IPS-18a (cell line): ENCODE data around the gene SPTBN5.

Experiments
- H3K27ac ChIP-seq: one replicate; pipeline ENCODE4 v1.5.1; 2013; ENCODE audit warnings: low read length
- H3K27me3 ChIP-seq: one replicate; pipeline ENCODE4 v1.6.1; 2013; ENCODE audit warnings: mild to moderate bottlenecking, low read length; ENCODE audit not compliant: control insufficient read depth, insufficient read depth
- H3K36me3 ChIP-seq: one replicate; pipeline ENCODE4 v1.6.1; 2013; ENCODE audit warnings: low read depth, low read length; ENCODE audit not compliant: control insufficient read depth
- H3K4me1 ChIP-seq: one replicate; pipeline ENCODE4 v1.6.1; 2013; ENCODE audit warnings: low read depth, low read length; ENCODE audit not compliant: control insufficient read depth
- H3K4me3 ChIP-seq: one replicate; pipeline ENCODE4 v1.5.1; 2013; ENCODE audit warnings: low read length
- H3K9ac ChIP-seq: one replicate; pipeline ENCODE4 v1.6.1; 2013; ENCODE audit warnings: mild to moderate bottlenecking, low read length, moderate library complexity
- H3K9me3 ChIP-seq: one replicate; pipeline ENCODE4 v1.6.1; 2013; ENCODE audit warnings: low read depth, low read length; ENCODE audit not compliant: control insufficient read depth

Gene SPTBN5

DNA sequence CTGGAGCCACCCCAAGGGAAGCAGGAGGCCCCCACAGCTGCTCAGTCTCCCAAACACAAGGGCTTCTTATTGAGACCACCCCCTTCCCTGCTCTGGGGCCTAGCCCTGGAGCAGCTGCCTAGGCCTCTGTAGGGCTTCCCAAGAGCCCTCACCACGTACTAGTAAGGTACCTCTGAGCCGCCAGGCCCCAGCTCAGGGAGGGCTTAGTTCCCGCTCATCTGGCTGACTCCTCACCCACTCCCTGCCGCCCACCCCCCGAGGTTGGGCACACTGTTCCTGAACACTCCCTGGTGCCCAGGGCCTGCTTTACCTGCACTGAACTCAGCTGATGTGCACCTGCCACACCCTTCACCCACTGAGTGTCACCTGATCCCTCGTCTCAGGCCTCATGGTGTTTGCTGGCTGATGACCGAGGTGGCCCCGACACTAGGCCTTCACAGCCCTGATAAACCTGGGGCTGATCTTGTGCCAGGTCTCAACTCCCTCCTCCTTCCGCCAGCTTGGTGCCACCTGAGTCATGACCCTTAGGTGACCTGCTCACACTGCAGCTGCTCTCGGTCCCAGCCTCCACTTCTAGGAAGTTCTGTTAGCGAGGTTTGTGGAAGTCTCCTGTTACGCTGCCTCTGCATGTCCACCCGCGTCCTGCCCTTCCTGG, 18.0 kb upstream of the SPTBN5 start:
- H3K4me1 ChIP-seq, result no peaks in the 10 kb centered on the region
- no peak overlapping the region for H3K4me3 ChIP-seq
- H3K27me3 ChIP-seq, result no peaks in the 10 kb centered on the region
- H3K9ac ChIP-seq, result no peak overlapping the region
- H3K36me3 ChIP-seq, result peaks cover 15% of the 10 kb centered on the region
- no peaks in the 10 kb centered on the region for H3K9me3 ChIP-seq
- H3K27ac ChIP-seq, result no peak overlapping the region

DNA sequence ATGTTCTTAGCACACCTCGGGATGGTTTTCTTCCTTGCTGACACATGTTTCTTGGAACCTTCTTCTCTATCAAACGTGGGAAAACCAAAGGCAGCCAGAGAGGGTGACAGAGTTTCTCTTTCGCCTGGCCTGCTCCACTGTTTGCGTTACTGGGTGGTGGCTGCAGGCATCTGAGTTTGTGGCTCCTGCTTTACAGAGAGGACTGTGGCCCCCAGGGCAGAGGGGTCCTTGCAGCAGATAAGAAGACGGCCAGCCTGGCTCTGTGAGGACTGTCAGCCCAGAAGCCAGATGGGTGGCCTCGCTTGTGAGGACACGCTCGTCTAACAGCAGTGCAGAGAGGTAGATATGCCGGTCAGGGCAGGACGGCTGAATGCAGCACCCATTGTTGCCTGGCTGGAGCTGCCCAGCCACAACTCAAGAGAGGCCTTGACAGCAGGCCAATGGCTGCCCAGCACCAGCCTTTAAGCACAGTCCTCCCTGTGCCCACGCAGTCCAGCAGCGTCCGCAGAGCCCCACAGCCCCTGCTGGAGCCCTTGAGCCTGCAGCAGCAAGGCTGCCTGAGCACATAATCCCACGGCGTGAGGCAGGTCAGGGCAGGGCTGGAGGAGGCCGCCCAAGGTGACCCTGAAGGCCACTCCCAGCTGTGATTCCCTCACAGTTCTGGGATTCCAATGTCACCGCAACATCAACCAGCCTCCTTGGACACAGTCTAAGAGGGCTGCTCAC, 15.0 kb upstream of the SPTBN5 start:
- peaks cover 15% of the 10 kb centered on the region for H3K36me3 ChIP-seq
- no peak overlapping the region for H3K27ac ChIP-seq
- H3K9ac ChIP-seq, result no peak overlapping the region
- no peaks in the 10 kb centered on the region for H3K4me1 ChIP-seq
- H3K9me3 ChIP-seq, result no peaks in the 10 kb centered on the region
- H3K27me3 ChIP-seq, result no peaks in the 10 kb centered on the region
- no peak overlapping the region for H3K4me3 ChIP-seq

DNA sequence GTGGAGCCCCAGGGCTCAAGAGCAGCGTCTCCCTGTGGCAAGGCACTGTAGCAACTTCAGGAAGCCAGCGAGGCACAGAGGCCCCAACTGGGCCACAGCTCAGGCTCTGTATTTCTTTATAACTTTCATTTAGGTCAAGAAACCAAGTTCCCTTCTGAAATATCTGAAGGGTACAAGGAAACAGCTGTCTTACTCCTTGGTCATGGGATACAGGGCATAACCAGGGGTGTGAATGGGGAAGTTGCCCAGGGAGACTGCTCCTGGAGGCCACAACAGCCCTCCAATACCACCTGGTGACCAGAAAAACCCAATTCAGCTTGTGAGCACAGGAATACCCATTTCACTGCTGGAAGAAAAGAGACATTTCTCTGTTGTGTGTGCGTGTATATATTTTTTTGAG, 13.3 kb upstream of the SPTBN5 start:
- no peaks in the 10 kb centered on the region for H3K9me3 ChIP-seq
- H3K4me3 ChIP-seq, result no peak overlapping the region
- H3K9ac ChIP-seq, result no peak overlapping the region
- no peaks in the 10 kb centered on the region for H3K4me1 ChIP-seq
- peaks cover 17% of the 10 kb centered on the region for H3K36me3 ChIP-seq
- no peak overlapping the region for H3K27ac ChIP-seq
- no peaks in the 10 kb centered on the region for H3K27me3 ChIP-seq

DNA sequence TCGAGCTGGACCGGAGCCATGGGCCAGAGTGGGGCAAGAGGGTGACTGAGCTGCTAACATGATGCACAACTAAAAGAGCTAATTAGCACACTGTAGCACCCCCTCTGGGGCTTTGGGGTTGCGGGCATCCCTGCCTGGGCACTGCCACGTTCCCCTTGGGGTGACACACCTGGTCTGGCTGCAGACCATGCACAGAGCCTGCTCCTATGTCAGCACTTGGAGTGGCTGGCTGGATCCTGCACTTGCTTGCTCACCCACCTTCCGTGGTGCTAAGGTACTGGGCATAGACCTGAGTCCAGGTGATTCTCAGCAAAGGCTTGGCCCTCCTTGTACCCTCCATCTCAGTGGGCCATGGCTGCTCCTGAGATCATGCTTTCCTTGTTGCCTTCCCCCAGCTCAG, 12.8 kb upstream of the SPTBN5 start:
- Histone ChIP-seq H3K9me3 (no peaks in the 10 kb centered on the region), H3K4me1 (no peaks in the 10 kb centered on the region), H3K36me3 (peaks cover 17% of the 10 kb centered on the region), H3K9ac (no peak overlapping the region), H3K27me3 (no peaks in the 10 kb centered on the region), H3K4me3 (no peak overlapping the region), H3K27ac (no peak overlapping the region)

DNA sequence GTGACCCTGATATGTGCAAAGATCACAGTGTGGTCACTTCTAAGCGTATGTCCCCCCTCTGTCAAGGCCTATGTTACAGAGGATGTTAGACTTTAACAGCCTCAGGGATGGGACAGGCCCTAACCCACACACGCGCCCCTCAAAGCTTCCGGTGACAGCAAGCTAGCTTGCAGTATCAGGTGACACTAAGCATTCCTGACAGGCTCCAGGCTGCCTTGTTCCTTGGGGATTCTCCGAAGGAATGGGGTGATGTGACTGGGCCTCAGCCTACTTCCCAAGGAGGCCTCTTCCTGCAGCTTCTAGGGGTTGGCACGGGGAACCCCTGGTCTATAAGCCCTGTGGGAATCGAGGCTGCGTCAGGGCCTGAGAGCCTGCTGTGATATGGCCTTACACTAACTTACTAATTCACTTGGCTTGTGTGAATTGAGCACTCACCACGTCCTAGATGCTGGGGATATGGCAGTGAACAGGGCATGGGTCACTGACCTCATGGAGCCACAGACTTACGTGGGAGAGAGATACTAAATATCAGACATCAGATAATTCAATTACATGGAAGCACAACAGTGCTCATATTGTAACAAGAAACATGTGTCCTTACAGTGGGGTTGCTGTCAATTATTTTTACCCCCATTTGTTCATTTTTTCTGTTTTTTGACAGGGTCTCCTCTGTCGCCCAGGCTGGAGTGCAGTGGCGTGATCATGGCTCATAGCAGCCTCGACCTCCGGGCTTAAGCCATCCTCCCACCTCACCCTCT, 11.4 kb upstream of the SPTBN5 start:
- Histone ChIP-seq H3K9me3 (no peaks in the 10 kb centered on the region), H3K27me3 (no peaks in the 10 kb centered on the region), H3K36me3 (peaks cover 28% of the 10 kb centered on the region), H3K27ac (no peak overlapping the region), H3K9ac (no peak overlapping the region), H3K4me1 (no peaks in the 10 kb centered on the region), H3K4me3 (no peak overlapping the region)

DNA sequence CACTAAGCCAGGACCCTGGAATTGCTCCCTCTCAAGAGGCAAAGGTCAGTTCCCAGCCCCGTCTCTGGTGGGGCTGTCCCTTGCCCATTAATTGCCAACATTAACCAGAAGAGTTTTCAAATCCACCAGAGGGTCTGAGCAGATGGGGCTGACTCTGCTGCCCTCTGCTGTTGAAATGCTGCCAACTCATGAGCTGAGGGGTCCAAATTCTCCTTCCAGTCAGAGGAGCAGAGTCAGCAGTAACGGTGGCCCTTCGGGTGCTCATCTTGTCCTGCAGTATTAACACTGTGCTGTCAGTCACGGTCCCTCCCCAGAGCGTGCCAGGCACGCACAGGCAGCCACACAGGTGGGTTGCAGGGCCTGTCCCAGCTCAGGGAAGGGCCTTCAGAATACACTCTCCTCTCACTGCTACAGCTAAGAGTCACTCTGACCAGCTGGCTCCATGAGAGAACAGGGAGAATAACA, 10.7 kb upstream of the SPTBN5 start:
- no peaks in the 10 kb centered on the region for H3K27me3 ChIP-seq
- no peaks in the 10 kb centered on the region for H3K9me3 ChIP-seq
- H3K4me1 ChIP-seq, result no peaks in the 10 kb centered on the region
- H3K4me3 ChIP-seq, result no peak overlapping the region
- H3K9ac ChIP-seq, result no peak overlapping the region
- H3K36me3 ChIP-seq, result peaks cover 27% of the 10 kb centered on the region
- no peak overlapping the region for H3K27ac ChIP-seq

DNA sequence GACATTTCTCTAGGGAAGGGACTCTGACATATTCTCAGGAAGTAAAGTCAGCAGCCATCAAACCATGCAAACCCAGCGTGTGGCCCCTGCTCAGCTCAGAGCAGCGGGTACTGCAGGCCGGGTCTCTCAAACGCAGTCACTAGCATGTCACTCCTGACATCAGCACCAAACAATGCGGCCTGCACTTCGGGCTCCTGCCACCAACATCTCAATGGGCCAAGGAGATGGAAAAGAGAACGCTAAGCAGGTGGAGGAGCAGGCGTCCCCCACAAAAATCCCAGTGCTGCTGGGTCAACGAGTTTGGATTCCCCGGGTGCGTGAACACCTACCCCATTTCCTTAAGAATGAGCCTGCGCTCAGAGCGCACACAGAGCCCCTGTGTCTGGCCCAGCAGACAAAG, 9.9 kb upstream of the SPTBN5 start:
- no peak overlapping the region for H3K27ac ChIP-seq

DNA sequence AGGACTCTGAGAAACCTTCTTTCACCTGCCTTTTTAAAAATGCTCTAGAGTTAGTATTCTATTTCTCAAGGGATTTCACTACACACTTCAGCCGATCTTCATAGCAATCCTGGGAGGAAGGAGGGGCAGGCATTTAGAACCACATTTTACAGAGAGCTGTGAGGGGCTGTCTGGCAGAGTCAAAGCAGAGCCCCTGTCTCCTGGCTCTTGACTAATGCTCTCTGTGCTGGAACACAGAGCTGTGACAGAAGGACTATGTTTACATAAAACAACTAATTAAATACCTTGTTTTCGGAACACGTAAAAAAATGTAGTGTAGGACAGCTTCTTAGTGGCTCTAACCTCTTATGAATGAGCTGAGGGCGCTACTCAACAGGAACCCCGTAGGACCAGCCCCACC, 7.6 kb upstream of the SPTBN5 start:
- H3K9me3 ChIP-seq, result no peaks in the 10 kb centered on the region
- H3K27me3 ChIP-seq, result no peaks in the 10 kb centered on the region
- H3K36me3 ChIP-seq, result peaks cover 20% of the 10 kb centered on the region
- H3K4me3 ChIP-seq, result no peak overlapping the region
- H3K27ac ChIP-seq, result no peak overlapping the region
- no peak overlapping the region for H3K9ac ChIP-seq
- H3K4me1 ChIP-seq, result no peaks in the 10 kb centered on the region

More for the DNA sequence above, 9.9 kb upstream of the SPTBN5 start:
- no peak overlapping the region for H3K4me3 ChIP-seq
- H3K27me3 ChIP-seq, result no peaks in the 10 kb centered on the region
- no peaks in the 10 kb centered on the region for H3K4me1 ChIP-seq
- H3K36me3 ChIP-seq, result peaks cover 25% of the 10 kb centered on the region
- no peaks in the 10 kb centered on the region for H3K9me3 ChIP-seq
- no peak overlapping the region for H3K9ac ChIP-seq

DNA sequence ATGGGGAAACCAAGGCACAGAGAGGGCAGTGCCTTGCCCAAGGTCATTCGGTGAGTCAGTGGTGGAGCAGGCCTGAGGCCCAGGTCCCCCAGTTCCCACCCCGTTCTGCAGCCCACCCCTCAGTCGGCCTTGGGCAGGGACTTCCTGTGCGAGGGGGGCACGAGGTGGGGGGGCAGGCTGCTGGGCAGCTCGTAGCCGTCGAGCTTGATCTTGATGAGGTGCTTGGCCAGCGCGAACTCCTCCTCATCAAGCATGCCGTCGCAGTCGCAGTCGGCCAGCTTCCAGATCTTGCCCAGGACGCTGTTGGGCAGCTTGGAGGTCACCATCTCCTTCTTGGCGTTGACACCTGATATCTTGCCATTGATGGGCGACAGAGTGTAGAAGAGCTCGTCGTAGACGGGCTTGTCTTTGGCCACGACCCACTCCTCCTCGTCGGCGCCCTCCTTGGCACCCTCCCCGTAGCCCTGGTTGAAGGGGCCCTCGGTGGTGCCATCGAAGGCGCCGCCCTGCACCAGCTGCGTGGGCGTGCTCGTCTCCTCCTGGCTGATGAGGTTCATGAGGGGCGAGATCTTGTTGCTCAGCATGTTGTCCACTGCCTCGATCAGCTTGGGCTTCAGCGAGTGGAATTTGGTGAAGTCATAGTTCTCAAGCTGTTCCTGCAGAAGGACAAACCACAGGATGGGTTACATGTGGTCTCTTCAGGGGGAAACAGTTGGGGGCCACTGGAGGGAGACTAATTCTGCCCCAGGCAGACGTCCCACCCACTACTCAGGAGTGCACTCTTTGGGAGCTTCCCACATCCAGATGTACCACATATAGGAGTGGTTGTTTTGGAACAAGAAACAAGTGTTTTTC, 6.9 kb upstream of the SPTBN5 start:
- H3K9me3 ChIP-seq, result no peaks in the 10 kb centered on the region
- no peaks in the 10 kb centered on the region for H3K4me1 ChIP-seq
- peaks cover 20% of the 10 kb centered on the region for H3K36me3 ChIP-seq
- no peaks in the 10 kb centered on the region for H3K27me3 ChIP-seq
- no peak overlapping the region for H3K4me3 ChIP-seq
- H3K27ac ChIP-seq, result no peak overlapping the region
- no peak overlapping the region for H3K9ac ChIP-seq

DNA sequence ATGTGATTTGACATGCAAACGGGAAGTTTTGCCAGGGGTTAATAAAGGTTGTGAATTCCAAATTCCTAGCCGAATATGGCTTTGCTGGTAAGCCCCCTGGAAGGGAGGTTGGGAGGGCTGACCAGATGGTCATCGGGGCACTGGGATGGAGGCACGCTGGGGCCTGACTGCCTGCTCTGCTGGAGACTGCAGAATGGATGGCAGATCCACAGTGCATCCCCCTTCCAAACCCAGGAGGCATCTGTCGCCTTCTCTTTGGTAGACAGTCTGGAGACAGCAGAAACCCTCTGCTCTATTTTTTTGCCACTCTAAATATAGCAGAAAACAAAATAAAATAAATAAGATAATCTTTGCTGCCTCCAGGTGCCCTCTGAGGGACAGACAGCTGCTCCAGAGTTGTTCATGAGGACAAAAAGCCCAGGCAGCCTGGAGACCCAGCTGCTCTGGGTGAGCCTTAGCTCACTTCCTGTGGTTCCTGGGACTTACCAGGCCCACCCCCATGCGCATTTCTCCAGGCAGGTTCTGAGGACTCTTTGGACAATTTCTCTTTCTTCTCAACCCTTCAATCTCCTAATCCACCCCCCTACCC, 6.1 kb upstream of the SPTBN5 start:
- Histone ChIP-seq H3K9me3 (no peaks in the 10 kb centered on the region), H3K36me3 (peaks cover 20% of the 10 kb centered on the region), H3K27ac (no peak overlapping the region), H3K4me3 (no peak overlapping the region), H3K9ac (no peak overlapping the region), H3K4me1 (no peaks in the 10 kb centered on the region), H3K27me3 (no peaks in the 10 kb centered on the region)

DNA sequence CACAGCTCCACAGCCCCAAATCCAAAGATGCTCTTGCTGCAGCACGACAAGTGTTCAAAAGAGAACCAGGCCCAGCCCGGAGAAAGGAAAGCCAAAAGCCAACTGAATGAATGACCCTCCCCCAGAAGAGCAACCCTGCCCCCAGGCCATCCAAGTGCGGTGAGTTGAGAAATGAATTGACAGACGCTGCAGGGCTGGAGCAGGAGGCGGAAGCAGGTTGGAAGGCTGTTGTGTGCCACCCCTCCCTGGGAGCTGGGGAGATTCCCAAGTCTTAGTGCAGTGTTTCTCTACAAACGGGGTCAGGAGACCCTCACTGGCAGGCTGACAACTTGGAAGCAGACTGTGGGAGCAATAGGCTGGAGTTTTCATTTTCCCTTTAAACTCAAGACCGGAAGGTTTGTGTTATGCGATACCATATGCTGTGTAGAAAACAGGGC, 3.5 kb upstream of the SPTBN5 start:
- Histone ChIP-seq H3K27me3 (no peaks in the 10 kb centered on the region), H3K27ac (no peak overlapping the region), H3K9me3 (no peaks in the 10 kb centered on the region), H3K36me3 (peaks cover 17% of the 10 kb centered on the region), H3K4me1 (no peaks in the 10 kb centered on the region), H3K4me3 (no peak overlapping the region), H3K9ac (no peak overlapping the region)
